Measurements from ENCODE around the gene C5orf63. TPM values are rescaled to one million over a fixed set of nuclear protein-coding genes. Genes with fewer than 3 reads are reported as not detected.

C5orf63 gene
- total and polyA plus RNA-seq, 2 of the 13 experiments (the other 11 are each of a cell fraction or from before 2014, with no cell fraction given): 7.9 to 8.8 TPM

- TF ChIP-seq ZNF280D (CRISPR knock-in tag; IDR thresholded peaks at IDR 0.05): no peak
- no peak for TF ChIP-seq ZNF773 (CRISPR knock-in tag; IDR thresholded peaks at IDR 0.05; ENCODE audit: borderline replicate concordance)
- peak; percentile 36; the same call in 1 of the 2 replicates for TF ChIP-seq YEATS2 (CRISPR knock-in tag; IDR thresholded peaks at IDR 0.05; ENCODE audit: borderline replicate concordance)
- TF ChIP-seq AKNA (CRISPR knock-in tag; IDR thresholded peaks at IDR 0.05; ENCODE audit: borderline replicate concordance): 0 out of 2 replicates have a peak, but pooled peaks have one; percentile 35
- TF ChIP-seq XRCC5 (optimal IDR thresholded peaks at IDR 0.05; ENCODE audit: low read length): peak; percentile 72
- TF ChIP-seq ETV6 (CRISPR knock-in tag; conservative IDR thresholded peaks at IDR 0.05): peak; percentile 86; the same call in 1 of the 2 replicates
- no peak for TF ChIP-seq RBM22 (optimal IDR thresholded peaks at IDR 0.05; ENCODE audit: low read length)
- no peak for TF ChIP-seq NBN (conservative IDR thresholded peaks at IDR 0.05)
- no peak for TF ChIP-seq ZNF3 (CRISPR knock-in tag; IDR thresholded peaks at IDR 0.05)
- TF ChIP-seq ZNF143 (CRISPR knock-in tag; IDR thresholded peaks at IDR 0.05): no peak
- TF ChIP-seq SMYD3 (CRISPR knock-in tag; IDR thresholded peaks at IDR 0.05): no peak; the same call in 1 of the 2 replicates
- TF ChIP-seq DDIT3 (CRISPR knock-in tag; IDR thresholded peaks at IDR 0.05): no peak
- TF ChIP-seq ZNF780A (CRISPR knock-in tag; IDR thresholded peaks at IDR 0.05): no peak; the same call in 1 of the 2 replicates
- peak; percentile 83 for TF ChIP-seq ZNF687 (CRISPR knock-in tag; IDR thresholded peaks at IDR 0.05)
- no peak for TF ChIP-seq CENPBD1 (CRISPR knock-in tag; IDR thresholded peaks at IDR 0.05; ENCODE audit: borderline replicate concordance, low read depth)
These were observed 42.8 kb downstream of the C5orf63 start, which contains the start of gene MARCHF3 (continued) for GRCh38 chr5:127030259-127031146.
